H1 (cell line): Measurements from ENCODE around the gene ARHGAP26. TPM values are rescaled to one million over a fixed set of nuclear protein-coding genes. Genes with fewer than 3 reads are reported as not detected.

Source experiments
- CTCF ChIA-PET: fragments of 300-600 bp; sonication (Branson Sonifier 250); formaldehyde crosslinking; loops from one replicate; lab custom pipeline; 2021; ENCODE audit not compliant: partially characterized antibody; lab: Charles Lee
- POLR2A ChIA-PET: fragments of 300-600 bp; sonication (Branson Sonifier 250); formaldehyde crosslinking; loops from one replicate; lab custom pipeline; 2021; ENCODE audit warnings: inconsistent platforms; ENCODE audit not compliant: partially characterized antibody; lab: Charles Lee
- DNase-seq, 2 experiments: peaks; one replicate each; pipeline versions ENCODE4 v3.0.0 to v3.0.0-alpha.2; 2010 to 2022; ENCODE audit warnings: low spot score in 2 of 2, low read depth in 1 of 2, mixed read lengths in 1 of 2
- FAIRE-seq: peaks from 2 replicates; lab custom pipeline; 2011; peaks lifted over from hg19 to GRCh38; lab: Jason Lieb, UNC
- H2AFZ ChIP-seq: 2 replicates; pipeline ENCODE4 v1.8.1; 2012; ENCODE audit warnings: low read length, inconsistent platforms
- H2AK5ac ChIP-seq: 2 replicates; pipeline ENCODE4 v1.6.1; 2013; ENCODE audit warnings: low read depth, low read length
- H2BK120ac ChIP-seq: replicated peaks from 2 replicates; pipeline ENCODE3; 2013; ENCODE audit warnings: low read depth, low read length, inconsistent platforms
- H2BK12ac ChIP-seq: 2 replicates; pipeline ENCODE4 v1.6.1; 2013; ENCODE audit warnings: low read depth, low read length
- H2BK15ac ChIP-seq: 2 replicates; pipeline ENCODE4 v1.6.1; 2013; ENCODE audit warnings: low read length
- H2BK20ac ChIP-seq: 2 replicates; pipeline ENCODE4 v1.6.1; 2013; ENCODE audit warnings: low read length
- H2BK5ac ChIP-seq: 2 replicates; pipeline ENCODE4 v1.6.1; 2013; ENCODE audit warnings: low read depth, low read length
- H3K14ac ChIP-seq: 2 replicates; pipeline ENCODE4 v1.6.1; 2013; ENCODE audit warnings: inconsistent platforms; ENCODE audit not compliant: insufficient read length
- H3K18ac ChIP-seq: 2 replicates; pipeline ENCODE4 v1.6.1; 2013; ENCODE audit warnings: low read length; ENCODE audit errors: extremely low read depth
- H3K23ac ChIP-seq: 2 replicates; pipeline ENCODE4 v1.6.1; 2013; ENCODE audit warnings: inconsistent platforms; ENCODE audit not compliant: insufficient read length
- H3K23me2 ChIP-seq: 2 replicates; pipeline ENCODE4 v1.6.1; 2013; ENCODE audit warnings: low read depth, low read length
- H3K27ac ChIP-seq: 2 replicates; pipeline ENCODE4 v1.6.1; 2011; ENCODE audit warnings: low read depth, low read length, inconsistent platforms
- H3K27me3 ChIP-seq, 4 experiments: replicated peaks in 1 of 4; 1 replicate in 1 of 4; 2 replicates in 3 of 4; pipeline versions ENCODE4 v1.6.1 to v1.8.1; 2011 to 2013; ENCODE audit warnings: low read length in 3 of 4, mild to moderate bottlenecking in 3 of 4, inconsistent platforms in 2 of 4, mixed read lengths in 2 of 4, moderate library complexity in 1 of 4; ENCODE audit not compliant: control insufficient read depth in 3 of 4, insufficient read depth in 3 of 4; ENCODE audit errors: extremely low read depth in 1 of 4
- H3K36me3 ChIP-seq, 4 experiments: 2 replicates each; pipeline versions ENCODE4 v1.6.1 to v1.8.1; 2011 to 2013; ENCODE audit warnings: mild to moderate bottlenecking in 4 of 4, low read length in 3 of 4, moderate library complexity in 2 of 4, control low read depth in 1 of 4, inconsistent platforms in 1 of 4; ENCODE audit not compliant: insufficient read depth in 4 of 4, control insufficient read depth in 2 of 4
- H3K4ac ChIP-seq: replicated peaks from 2 replicates; pipeline ENCODE3; 2013; ENCODE audit warnings: low read length, low read depth, mixed read lengths, inconsistent platforms; ENCODE audit not compliant: insufficient read length
- H3K4me1 ChIP-seq, 4 experiments: replicated peaks in 1 of 4; 1 replicate in 1 of 4; 2 replicates in 3 of 4; pipeline versions ENCODE4 v1.6.1 to v1.8.1; 2011 to 2013; ENCODE audit warnings: low read length in 3 of 4, inconsistent platforms in 2 of 4, mixed read lengths in 1 of 4; ENCODE audit not compliant: insufficient read depth in 4 of 4, control insufficient read depth in 3 of 4
- H3K4me2 ChIP-seq, 2 experiments: 2 replicates each; pipeline versions ENCODE4 v1.6.1 to v1.8.1; 2011 to 2013; ENCODE audit warnings: low read depth in 2 of 2, low read length in 2 of 2, control low read depth in 1 of 2, inconsistent platforms in 1 of 2, mild to moderate bottlenecking in 1 of 2; ENCODE audit not compliant: insufficient read depth in 1 of 2
- H3K4me3 ChIP-seq, 4 experiments: fragments of 200-600, 300-600 bp in 1 of 4; sonication (generic), shearing (Covaris generic), sonication (Bioruptor Twin) in 1 of 4; 2 replicates each; pipeline versions ENCODE4 v1.5.1 to v1.8.1; 2011 to 2016; ENCODE audit warnings: low read length in 4 of 4, low read depth in 3 of 4, control low read depth in 2 of 4, inconsistent platforms in 2 of 4, mild to moderate bottlenecking in 2 of 4, mixed read lengths in 1 of 4, moderate library complexity in 1 of 4; ENCODE audit not compliant: insufficient read depth in 2 of 4; ENCODE audit errors: extremely low read depth in 1 of 4
- H3K56ac ChIP-seq: replicated peaks from 2 replicates; pipeline ENCODE3; 2013; ENCODE audit warnings: low read depth, mild to moderate bottlenecking, mixed read lengths, low read length, inconsistent platforms; ENCODE audit not compliant: insufficient read length
- H3K79me1 ChIP-seq: 2 replicates; pipeline ENCODE4 v1.6.1; 2013; ENCODE audit warnings: low read depth, low read length, control low read depth
- H3K79me2 ChIP-seq, 2 experiments: 2 replicates each; pipeline versions ENCODE4 v1.6.1 to v1.8.1; 2012 to 2013; ENCODE audit warnings: low read length in 2 of 2, mild to moderate bottlenecking in 2 of 2, inconsistent platforms in 1 of 2; ENCODE audit not compliant: insufficient read depth in 2 of 2, control insufficient read depth in 1 of 2
- H3K9ac ChIP-seq, 4 experiments: replicated peaks in 1 of 4; 1 replicate in 1 of 4; 2 replicates in 3 of 4; pipeline versions ENCODE4 v1.6.1 to v1.8.1; 2011 to 2013; ENCODE audit warnings: low read depth in 3 of 4, low read length in 3 of 4, control low read depth in 2 of 4, mild to moderate bottlenecking in 2 of 4, moderate library complexity in 2 of 4, inconsistent platforms in 1 of 4; ENCODE audit errors: extremely low read depth in 1 of 4
- H3K9me3 ChIP-seq, 2 experiments: 2 replicates each; pipeline versions ENCODE4 v1.6.1 to v1.8.1; 2012 to 2013; ENCODE audit warnings: mild to moderate bottlenecking in 2 of 2, moderate library complexity in 2 of 2, control low read depth in 1 of 2, inconsistent platforms in 1 of 2, low read depth in 1 of 2, low read length in 1 of 2, mixed read lengths in 1 of 2; ENCODE audit not compliant: insufficient read depth in 2 of 2
- H4K20me1 ChIP-seq, 2 experiments: replicated peaks in 1 of 2; 2 replicates each; pipeline versions ENCODE3 to v1.8.1; 2011 to 2013; ENCODE audit warnings: inconsistent platforms in 2 of 2, low read length in 2 of 2, mild to moderate bottlenecking in 1 of 2; ENCODE audit not compliant: insufficient read depth in 2 of 2, control insufficient read depth in 1 of 2
- H4K5ac ChIP-seq: 2 replicates; pipeline ENCODE4 v1.6.1; 2013; ENCODE audit warnings: low read length, low read depth, mixed read lengths, inconsistent platforms; ENCODE audit not compliant: insufficient read length
- H4K8ac ChIP-seq: 2 replicates; pipeline ENCODE4 v1.8.0; 2013; ENCODE audit warnings: mild to moderate bottlenecking, moderate library complexity, low read length, inconsistent platforms; ENCODE audit not compliant: insufficient read depth; ENCODE audit errors: extremely low read depth
- H4K91ac ChIP-seq: replicated peaks from 2 replicates; pipeline ENCODE3; 2013; ENCODE audit warnings: low read length, mixed read lengths, inconsistent platforms; ENCODE audit not compliant: insufficient read length
- BCL11A ChIP-seq, 2 experiments: IDR thresholded peaks; one replicate each; pipeline ENCODE4 v1.6.1; 2011; ENCODE audit warnings: low read depth in 2 of 2, low read length in 2 of 2, mild to moderate bottlenecking in 2 of 2
- HDAC2 ChIP-seq, 2 experiments: fragments of 300-600 bp in 1 of 2; sonication (generic) in 1 of 2; IDR thresholded peaks; 2 replicates each; pipeline ENCODE4 v1.6.1; 2011 to 2012; ENCODE audit warnings: low read depth in 2 of 2, low read length in 2 of 2, mild to moderate bottlenecking in 2 of 2, moderate library complexity in 2 of 2, borderline replicate concordance in 1 of 2, inconsistent platforms in 1 of 2
- JUN ChIP-seq: IDR thresholded peaks from 2 replicates; pipeline ENCODE4 v1.6.1; 2011; ENCODE audit warnings: low read depth, mild to moderate bottlenecking, improper control_type of control experiment, low read length
- NRF1 ChIP-seq: IDR thresholded peaks from 2 replicates; pipeline ENCODE4 v1.6.1; 2011; ENCODE audit warnings: mild to moderate bottlenecking, low read depth, low read length, improper control_type of control experiment
- PHF8 ChIP-seq: fragments of 200-600 bp; sonication (generic); conservative IDR thresholded peaks from 2 replicates; pipeline ENCODE4 v1.7.1; 2012; ENCODE audit warnings: low read depth, mild to moderate bottlenecking, inconsistent platforms, low read length, moderate library complexity
- SP2 ChIP-seq: IDR thresholded peaks from 2 replicates; pipeline ENCODE4 v1.6.1; 2012; ENCODE audit warnings: mild to moderate bottlenecking, low read length, inconsistent platforms
- polyA plus RNA-seq, 7 experiments: library from polyadenylated mRNA; depleted of rRNA in 3 of 7; stranded (reverse) in 5 of 7; unstranded in 2 of 7; fragments of >200 nt in 5 of 7; fragments of 200-250 nt in 2 of 7; gene quantifications; 1 replicate in 5 of 7; 2 replicates in 1 of 7; 4 replicates in 1 of 7; pipeline versions ENCODE4 v1.2.1 to v1.2.3, GENCODE V29; 2011 to 2013; ENCODE audit warnings: missing spikeins in 2 of 7, mixed read lengths in 2 of 7
- total RNA-seq: library from RNA; stranded (reverse); fragmentation: NEBNext Ultra II Directional; extraction: Animal tissue kit (Norgen Biotek cat#: 25700); gene quantifications from 2 replicates; pipeline ENCODE4 v1.2.1, GENCODE V29; 2021

The ARHGAP26 gene
- total and polyA plus RNA-seq, 2 of the 8 experiments (the other 6 are each of a cell fraction or from before 2014, with no cell fraction given), result 7.1 to 24.8 TPM

GRCh38 chr5:143006501-143006900 lies 236.3 kb downstream of the ARHGAP26 start:
- Histone ChIP-seq H2BK20ac (no peak overlapping the region), H2BK15ac (no peak overlapping the region), H3K4me2 (no peak overlapping the region), H3K79me2 (no peaks in the 10 kb centered on the region), H4K91ac (no peak overlapping the region), H3K9ac (no peak overlapping the region), H4K20me1 (no peaks in the 10 kb centered on the region), H3K56ac (no peak overlapping the region), H2AK5ac (no peak overlapping the region), H2BK120ac (no peak overlapping the region), H4K5ac (no peak overlapping the region), H3K79me1 (no peaks in the 10 kb centered on the region), H3K14ac (no peak overlapping the region), H3K23me2 (no peaks in the 10 kb centered on the region; the same call in 1 of the 2 replicates), H3K27ac (no peak overlapping the region), H3K4ac (no peak overlapping the region), H3K23ac (no peak overlapping the region), H3K36me3 (no peaks in the 10 kb centered on the region), H3K4me3 (no peak overlapping the region), H2BK12ac (no peak overlapping the region), H3K18ac (no peak overlapping the region), H3K4me1 (peaks cover 0 to 3% (median 1%) of the 10 kb centered on the region in 4 experiments; a peak in 3 of 7 replicates), H3K9me3 (no peaks in the 10 kb centered on the region), H2BK5ac (no peak overlapping the region), H3K27me3 (no peaks in the 10 kb centered on the region), H2AFZ (no peak overlapping the region), H4K8ac (no peak overlapping the region)
- DNase-seq (no peak), FAIRE-seq (no peak)
- ChIA-PET CTCF (interaction anchor here (0.7 kb wide), 1 partner anchor 9 kb away, joined by 3 read pairs; no protein-coding TSS in a partner anchor), POLR2A (no interaction called here)
- TF ChIP-seq PHF8 (no peak), HDAC2 (IDR thresholded peaks at IDR 0.05; ENCODE audit: borderline replicate concordance in 1 of 2, low read depth in 2 of 2, low read length in 2 of 2) (no peak), SP2 (no peak), BCL11A (IDR thresholded peaks at IDR 0.05; ENCODE audit: low read depth in 2 of 2, low read length in 2 of 2) (no peak), JUN (no peak), NRF1 (no peak)
